CD14-positive monocyte (primary cell): ENCODE measurements around the gene RNF222. TPM values are rescaled to one million over a fixed set of nuclear protein-coding genes. Genes with fewer than 3 reads are reported as not detected.

ENCODE experiments used
- DNase-seq, 3 donors: peaks; one replicate each; pipeline ENCODE4 v3.0.0-alpha.2; 2011 to 2022
- H2AFZ ChIP-seq: 2 replicates; pipeline ENCODE4 v1.6.0; 2012; ENCODE audit warnings: mild to moderate bottlenecking, low read depth, low read length, inconsistent platforms; ENCODE audit not compliant: insufficient read depth, poor library complexity, severe bottlenecking
- H3K27ac ChIP-seq, 2 donors: 1 replicate in 1 of 2; 2 replicates in 1 of 2; pipeline ENCODE4 v1.5.1; 2012 to 2013; ENCODE audit warnings: low read length in 2 of 2, control low read depth in 1 of 2, inconsistent platforms in 1 of 2, low read depth in 1 of 2, mild to moderate bottlenecking in 1 of 2
- H3K27me3 ChIP-seq, 2 donors: one replicate each; pipeline versions ENCODE4 v1.6.0 to v1.6.1; 2011 to 2013; ENCODE audit warnings: low read length in 2 of 2; ENCODE audit not compliant: control insufficient read depth in 2 of 2, insufficient read depth in 2 of 2
- H3K36me3 ChIP-seq, 2 donors: replicated peaks in 1 of 2; 1 replicate in 1 of 2; 2 replicates in 1 of 2; pipeline versions ENCODE4 v1.5.1 to v1.6.1; 2012 to 2013; ENCODE audit warnings: low read length in 2 of 2, control low read depth in 1 of 2, inconsistent platforms in 1 of 2, mild to moderate bottlenecking in 1 of 2; ENCODE audit not compliant: insufficient read depth in 2 of 2, control insufficient read depth in 1 of 2
- H3K4me1 ChIP-seq, 2 donors: 1 replicate in 1 of 2; 2 replicates in 1 of 2; pipeline versions ENCODE4 v1.5.1 to v1.6.1; 2012 to 2013; ENCODE audit warnings: low read length in 2 of 2, control low read depth in 1 of 2, inconsistent platforms in 1 of 2, mild to moderate bottlenecking in 1 of 2, moderate library complexity in 1 of 2; ENCODE audit not compliant: insufficient read depth in 2 of 2, control insufficient read depth in 1 of 2
- H3K4me2 ChIP-seq: replicated peaks from 2 replicates; pipeline ENCODE3; 2012; ENCODE audit warnings: low read length, moderate library complexity, mild to moderate bottlenecking; ENCODE audit not compliant: poor library complexity, severe bottlenecking; ENCODE audit errors: extremely low read depth
- H3K4me3 ChIP-seq, 3 experiments: fragments of 200-600 bp in 1 of 3; sonication (generic) in 1 of 3; replicated peaks in 1 of 3; 1 replicate in 2 of 3; 2 replicates in 1 of 3; pipeline ENCODE4 v1.5.1; 2011 to 2013; ENCODE audit warnings: low read length in 3 of 3, mild to moderate bottlenecking in 3 of 3, control low read depth in 2 of 3, low read depth in 2 of 3, inconsistent platforms in 1 of 3, moderate library complexity in 1 of 3
- H3K79me2 ChIP-seq: 2 replicates; pipeline ENCODE4 v1.6.0; 2012; ENCODE audit warnings: mild to moderate bottlenecking, control low read depth, inconsistent platforms, low read length, moderate library complexity; ENCODE audit not compliant: insufficient read depth
- H3K9ac ChIP-seq: 2 replicates; pipeline ENCODE4 v1.6.0; 2017; ENCODE audit warnings: low read length, mild to moderate bottlenecking; ENCODE audit not compliant: insufficient read depth, poor library complexity, severe bottlenecking
- H3K9me3 ChIP-seq, 2 donors: replicated peaks in 1 of 2; 1 replicate in 1 of 2; 2 replicates in 1 of 2; pipeline versions ENCODE4 v1.5.1 to v1.6.1; 2012 to 2013; ENCODE audit warnings: low read length in 2 of 2, control low read depth in 1 of 2; ENCODE audit not compliant: control insufficient read depth in 1 of 2, insufficient read depth in 1 of 2
- H4K20me1 ChIP-seq: 2 replicates; pipeline ENCODE4 v1.6.0; 2012; ENCODE audit warnings: mild to moderate bottlenecking, low read length, control low read depth, moderate library complexity; ENCODE audit not compliant: insufficient read depth
- H3K27ac Mint-ChIP-seq, 7 donors: one replicate each; pipeline ENCODE4 v1.8.0; 2020; ENCODE audit warnings: mild to moderate bottlenecking in 7 of 7, mixed read lengths in 7 of 7, moderate library complexity in 6 of 7, inconsistent platforms in 2 of 7
- H3K27me3 Mint-ChIP-seq, 3 donors: one replicate each; pipeline ENCODE4 v1.8.0; 2021 to 2022; ENCODE audit warnings: low read depth in 3 of 3, mild to moderate bottlenecking in 3 of 3, mixed read lengths in 3 of 3, moderate library complexity in 3 of 3, inconsistent platforms in 1 of 3
- H3K36me3 Mint-ChIP-seq, 2 donors: one replicate each; pipeline ENCODE4 v1.8.0; 2020; ENCODE audit warnings: mixed read lengths in 2 of 2, inconsistent platforms in 1 of 2, mild to moderate bottlenecking in 1 of 2
- H3K4me1 Mint-ChIP-seq: one replicate; pipeline ENCODE4 v1.8.0; 2020; ENCODE audit warnings: mild to moderate bottlenecking, mixed read lengths
- H3K4me3 Mint-ChIP-seq, 2 donors: one replicate each; pipeline ENCODE4 v1.8.0; 2020; ENCODE audit warnings: mild to moderate bottlenecking in 2 of 2, mixed read lengths in 2 of 2, moderate library complexity in 1 of 2
- H3K9me3 Mint-ChIP-seq, 7 donors: one replicate each; pipeline ENCODE4 v1.8.0; 2020 to 2022; ENCODE audit warnings: mixed read lengths in 7 of 7, mild to moderate bottlenecking in 6 of 7, moderate library complexity in 6 of 7, inconsistent platforms in 2 of 7
- WGBS: methylation state at CpG from one replicate; pipeline ENCODE4 v1.1.5; 2013; ENCODE audit warnings: missing lambda C conversion rate; ENCODE audit not compliant: insufficient coverage; 5-methylcytosine and 5-hydroxymethylcytosine counted together
- intact Hi-C, 2 donors: fragments of 100-400 bp; cut with micrococcal nuclease; formaldehyde crosslinking; loops; one replicate each; pipeline versions ENCODE4 v1.15.0 to v1.15.1; 2023
- polyA plus RNA-seq, 3 donors: library from polyadenylated mRNA; depleted of rRNA in 1 of 3; unstranded in 2 of 3; stranded (reverse) in 1 of 3; fragments of 300-500 nt in 2 of 3; fragments of >200 nt in 1 of 3; fragmentation: Illumina TruSeq in 2 of 3; gene quantifications; 1 replicate in 2 of 3; 2 replicates in 1 of 3; pipeline ENCODE4 v1.2.3, GENCODE V29; 2012 to 2021
- TF ChIP-seq, protein P1 (sequence below): fragments of 200-600 bp; IDR thresholded peaks from one replicate; pipeline ENCODE4 v1.8.0; 2022; ENCODE audit warnings: antibody characterized with exemption, mild to moderate bottlenecking

Gene RNF222
- polyA plus RNA-seq, 3 donors: not detected

- no peaks in the 10 kb centered on the region for H3K9me3 ChIP-seq
- H3K4me2 ChIP-seq: no peak overlapping the region
- no peaks in the 10 kb centered on the region for H3K27me3 ChIP-seq
- no peak overlapping the region for H3K27ac ChIP-seq
- no peak overlapping the region for H3K4me3 ChIP-seq
- Mint-ChIP-seq H3K27ac (no peak overlapping the region), H3K36me3 (no peaks in the 10 kb centered on the region), H3K4me1 (peaks cover 12% of the 10 kb centered on the region), H3K9me3 (peaks cover 0 to 3% (median 0%) of the 10 kb centered on the region in 7 donors), H3K4me3 (no peak overlapping the region), H3K27me3 (peaks cover 0 to 5% (median 0%) of the 10 kb centered on the region in 3 donors)
- no peak overlapping the region for H3K9ac ChIP-seq
- whole genome bisulfite sequencing: 100% methylated on average over 1 of the region's 3 CpGs
- DNase-seq: no peak
- H4K20me1 ChIP-seq: no peaks in the 10 kb centered on the region
- no peaks in the 10 kb centered on the region for H3K36me3 ChIP-seq
- intact Hi-C loops: no loop called here
- no peak overlapping the region for H2AFZ ChIP-seq
- H3K4me1 ChIP-seq: peaks cover 0 to 8% of the 10 kb centered on the region in 2 donors
- no peaks in the 10 kb centered on the region for H3K79me2 ChIP-seq
- TF ChIP-seq, protein P1, sequence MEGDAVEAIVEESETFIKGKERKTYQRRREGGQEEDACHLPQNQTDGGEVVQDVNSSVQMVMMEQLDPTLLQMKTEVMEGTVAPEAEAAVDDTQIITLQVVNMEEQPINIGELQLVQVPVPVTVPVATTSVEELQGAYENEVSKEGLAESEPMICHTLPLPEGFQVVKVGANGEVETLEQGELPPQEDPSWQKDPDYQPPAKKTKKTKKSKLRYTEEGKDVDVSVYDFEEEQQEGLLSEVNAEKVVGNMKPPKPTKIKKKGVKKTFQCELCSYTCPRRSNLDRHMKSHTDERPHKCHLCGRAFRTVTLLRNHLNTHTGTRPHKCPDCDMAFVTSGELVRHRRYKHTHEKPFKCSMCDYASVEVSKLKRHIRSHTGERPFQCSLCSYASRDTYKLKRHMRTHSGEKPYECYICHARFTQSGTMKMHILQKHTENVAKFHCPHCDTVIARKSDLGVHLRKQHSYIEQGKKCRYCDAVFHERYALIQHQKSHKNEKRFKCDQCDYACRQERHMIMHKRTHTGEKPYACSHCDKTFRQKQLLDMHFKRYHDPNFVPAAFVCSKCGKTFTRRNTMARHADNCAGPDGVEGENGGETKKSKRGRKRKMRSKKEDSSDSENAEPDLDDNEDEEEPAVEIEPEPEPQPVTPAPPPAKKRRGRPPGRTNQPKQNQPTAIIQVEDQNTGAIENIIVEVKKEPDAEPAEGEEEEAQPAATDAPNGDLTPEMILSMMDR: no peak
Observed at GRCh38 chr17:8357910-8358309, 39.7 kb downstream of the RNF222 start.

DNA sequence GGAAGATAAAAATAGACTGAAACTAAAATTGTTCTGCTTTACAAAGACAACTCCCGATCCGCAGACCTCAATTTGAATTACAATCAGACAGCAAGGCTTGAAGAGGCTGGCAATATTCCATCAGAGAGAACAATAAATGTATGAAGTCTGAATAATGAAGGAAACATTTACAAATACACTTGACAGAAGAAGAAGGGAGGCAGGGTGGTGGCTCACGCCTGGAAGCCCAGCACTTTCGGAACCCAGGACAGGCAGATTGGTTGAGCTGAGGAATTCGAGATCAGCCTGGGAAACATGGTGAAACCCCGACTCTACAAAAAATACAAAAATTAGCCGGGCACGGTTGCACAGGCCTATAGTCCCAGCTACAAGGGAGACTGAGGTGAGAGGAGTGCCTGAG lies 43.4 kb downstream of the RNF222 start:
- H3K9me3 ChIP-seq: no peaks in the 10 kb centered on the region
- H2AFZ ChIP-seq: no peak overlapping the region

More for the DNA sequence above, 43.4 kb downstream of the RNF222 start:
- Mint-ChIP-seq H3K27ac (no peak overlapping the region), H3K4me3 (no peak overlapping the region), H3K36me3 (no peaks in the 10 kb centered on the region), H3K4me1 (peaks cover 6% of the 10 kb centered on the region), H3K9me3 (peaks cover 0 to 5% (median 0%) of the 10 kb centered on the region in 7 donors), H3K27me3 (peaks cover 0 to 3% (median 0%) of the 10 kb centered on the region in 3 donors)
- Histone ChIP-seq H3K9ac (no peak overlapping the region), H4K20me1 (no peaks in the 10 kb centered on the region), H3K36me3 (no peaks in the 10 kb centered on the region), H3K4me1 (peaks cover 0 to 4% of the 10 kb centered on the region in 2 donors), H3K27me3 (no peaks in the 10 kb centered on the region), H3K4me2 (no peak overlapping the region), H3K79me2 (no peaks in the 10 kb centered on the region), H3K4me3 (no peak overlapping the region), H3K27ac (no peak overlapping the region)
- 100% methylated on average over 1 of the region's 8 CpGs for WGBS
- intact Hi-C loops: no loop called here
- TF ChIP-seq, protein P1: no peak
- no peak for DNase-seq
